Transverse colon (tissue), 4 donors: ENCODE measurements around the gene NAT14. TPM values are rescaled to one million over a fixed set of nuclear protein-coding genes. Genes with fewer than 3 reads are reported as not detected.

Experiments used
- DNase-seq: peaks from one replicate; pipeline ENCODE4 v3.0.0-alpha.2; 2019
- H3K27ac ChIP-seq, 4 donors: fragments of 200-600 bp; sonication (generic); 2 replicates each; pipeline ENCODE4 v1.5.1; 2016 to 2018; ENCODE audit warnings: inconsistent platforms in 4 of 4
- H3K27me3 ChIP-seq: fragments of 200-600 bp; sonication (generic); 2 replicates; pipeline ENCODE4 v1.5.1; 2017; ENCODE audit warnings: inconsistent platforms
- H3K36me3 ChIP-seq, 4 donors: fragments of 200-600 bp; sonication (generic); 2 replicates each; pipeline ENCODE4 v1.5.1; 2017 to 2019; ENCODE audit warnings: inconsistent platforms in 4 of 4
- H3K4me1 ChIP-seq, 4 donors: fragments of 200-600 bp; sonication (generic); 2 replicates each; pipeline ENCODE4 v1.5.1; 2017 to 2020; ENCODE audit warnings: inconsistent platforms in 4 of 4
- H3K4me3 ChIP-seq, 4 donors: fragments of 200-600 bp; sonication (generic); 1 replicate in 1 of 4; 2 replicates in 3 of 4; pipeline versions ENCODE4 v1.5.1 to v1.6.1; 2017 to 2019; ENCODE audit warnings: inconsistent platforms in 4 of 4
- H3K9me3 ChIP-seq, 2 donors: fragments of 200-600 bp; sonication (generic); 2 replicates each; pipeline ENCODE4 v1.5.1; 2017 to 2019; ENCODE audit warnings: inconsistent platforms in 2 of 2
- CTCF ChIP-seq, 5 experiments: fragments of 200-600 bp in 3 of 5; fragments of 450-650 bp in 2 of 5; sonication (generic) in 3 of 5; IDR thresholded peaks; 1 replicate in 2 of 5; 2 replicates in 3 of 5; pipeline ENCODE4 v1.5.1; 2016 to 2017; ENCODE audit warnings: antibody characterized with exemption in 5 of 5, inconsistent platforms in 3 of 5, mild to moderate bottlenecking in 2 of 5, moderate library complexity in 1 of 5
- EP300 ChIP-seq: sonication (generic); formaldehyde crosslinking; IDR thresholded peaks from one replicate; pipeline ENCODE4 v1.6.1; 2017; ENCODE audit warnings: antibody characterized with exemption, low read depth
- POLR2A ChIP-seq: fragments of 450-650 bp; IDR thresholded peaks from one replicate; pipeline ENCODE4 v1.6.1; 2016; ENCODE audit warnings: antibody characterized with exemption, mild to moderate bottlenecking, moderate library complexity
- POLR2AphosphoS5 ChIP-seq, 3 donors: sonication (generic); formaldehyde crosslinking; IDR thresholded peaks; one replicate each; pipeline ENCODE4 v1.6.1; 2016; ENCODE audit warnings: antibody characterized with exemption in 3 of 3
- WGBS, 2 donors: methylation state at CpG; one replicate each; pipeline ENCODE4 v1.1.5; 2018; ENCODE audit warnings: low coverage in 1 of 2; 5-methylcytosine and 5-hydroxymethylcytosine counted together
- in situ Hi-C, 4 donors: fragments of 200-750 bp; cut with MboI; loops; one replicate each; pipeline versions ENCODE4 v1.15.0 to v1.15.1; 2017; ENCODE audit warnings: low sequenced_read_pairs in 3 of 4, low pct_ligation_motif_present in 1 of 4, low pct_unique_long_range_greater_than_20kb in 1 of 4
- intact Hi-C: fragments of 100-400 bp; cut with DNase I; formaldehyde crosslinking; loops from one replicate; pipeline ENCODE4 v1.15.1; 2023; ENCODE audit warnings: low total_unique reads
- total RNA-seq, 4 donors: library from RNA; depleted of rRNA; stranded (reverse); fragments of >200 nt; gene quantifications; one replicate each; pipeline ENCODE4 v1.1.0, GENCODE V29; 2016

NAT14 gene
- total RNA-seq, 4 donors from 2014 or later = 2.1 to 2.7 TPM; not detected in 2

GRCh38 chr19:55488986-55489710, 4.2 kb downstream of the NAT14 start:
- peak overlapping the region in 2 of 4 donors; percentile 0 to 16 for H3K4me3 ChIP-seq
- TF ChIP-seq CTCF (IDR thresholded peaks at IDR 0.05) (no peak), EP300 (no peak), POLR2A (no peak), POLR2AphosphoS5 (IDR thresholded peaks at IDR 0.05) (no peak)
- peaks cover 28% of the 10 kb centered on the region for H3K27me3 ChIP-seq
- 66% methylated on average over 33 of the region's 36 CpGs; no CpG with 5 or more reads in 1 of the 2 donors for WGBS, 2 donors
- H3K4me1 ChIP-seq = peaks cover 35 to 57% (median 43%) of the 10 kb centered on the region in 4 donors
- no peaks in the 10 kb centered on the region for H3K9me3 ChIP-seq
- no peaks in the 10 kb centered on the region for H3K36me3 ChIP-seq
- no peak for DNase-seq
- H3K27ac ChIP-seq = peak overlapping the region; percentile 64 to 94 (median 88)
- intact Hi-C loops = no loop called here
- in situ Hi-C loops = no loop called here

- Histone ChIP-seq H3K27me3 (peaks cover 22% of the 10 kb centered on the region), H3K27ac (peak overlapping the region; percentile 64 to 94 (median 88)), H3K4me3 (peak overlapping the region in 2 of 4 donors; percentile 0 to 16), H3K36me3 (no peaks in the 10 kb centered on the region), H3K9me3 (no peaks in the 10 kb centered on the region), H3K4me1 (peaks cover 27 to 50% (median 37%) of the 10 kb centered on the region in 4 donors)
- 47% methylated on average over 5 of the region's 21 CpGs; no CpG with 5 or more reads in 1 of the 2 donors for WGBS, 2 donors
- in situ Hi-C loops (loop anchor here in 1 of 4 donors (10.0 kb wide), 1 partner anchor 355 kb away; no protein-coding TSS in a partner anchor), intact Hi-C loops (no loop called here)
- no peak for DNase-seq
- TF ChIP-seq CTCF (IDR thresholded peaks at IDR 0.05) (no peak), POLR2A (no peak), EP300 (no peak), POLR2AphosphoS5 (IDR thresholded peaks at IDR 0.05) (no peak)
These were observed 4.9 kb downstream of the NAT14 start for GRCh38 chr19:55489711-55490477.

GRCh38 chr19:55490478-55491432, 5.8 kb downstream of the NAT14 start:
- intact Hi-C loops (no loop called here), in situ Hi-C loops (loop anchor here in 1 of 4 donors (10.0 kb wide), 1 partner anchor 356 kb away; no protein-coding TSS in a partner anchor)
- H3K4me1 ChIP-seq = peaks cover 19 to 41% (median 29%) of the 10 kb centered on the region in 4 donors
- peaks cover 18% of the 10 kb centered on the region for H3K27me3 ChIP-seq
- peak overlapping the region; percentile 29 to 94 (median 67) for H3K27ac ChIP-seq
- no peaks in the 10 kb centered on the region for H3K9me3 ChIP-seq
- H3K36me3 ChIP-seq = no peaks in the 10 kb centered on the region
- no peak for DNase-seq
- no peak for TF ChIP-seq EP300
- no peak overlapping the region for H3K4me3 ChIP-seq
- WGBS, 2 donors = 79% methylated on average over 47 of the region's 52 CpGs; no CpG with 5 or more reads in 1 of the 2 donors

GRCh38 chr19:55491546-55492360, 6.8 kb downstream of the NAT14 start:
- peaks cover 18% of the 10 kb centered on the region for H3K27me3 ChIP-seq
- no peaks in the 10 kb centered on the region for H3K36me3 ChIP-seq
- intact Hi-C loops = no loop called here
- in situ Hi-C loops = loop anchor here in 1 of 4 donors (10.0 kb wide), 1 partner anchor 357 kb away; no protein-coding TSS in a partner anchor
- peak overlapping the region; percentile 29 to 94 (median 67) for H3K27ac ChIP-seq
- no peak for DNase-seq
- no peak for TF ChIP-seq POLR2A
- TF ChIP-seq EP300 = no peak
- TF ChIP-seq CTCF (IDR thresholded peaks at IDR 0.05) = no peak
- TF ChIP-seq POLR2AphosphoS5 (IDR thresholded peaks at IDR 0.05) = no peak
- no peak overlapping the region for H3K4me3 ChIP-seq
- peaks cover 10 to 31% (median 20%) of the 10 kb centered on the region in 4 donors for H3K4me1 ChIP-seq
- no peaks in the 10 kb centered on the region for H3K9me3 ChIP-seq
- WGBS, 2 donors = 57% methylated on average over 24 of the region's 24 CpGs; no CpG with 5 or more reads in 1 of the 2 donors
